Sigmoid colon (tissue), 4 donors: ENCODE results near the gene TP53I11.

Source experiments
- EP300 ChIP-seq, 4 donors: sonication (generic); formaldehyde crosslinking; IDR thresholded peaks; one replicate each; pipeline ENCODE4 v1.6.1; 2017; ENCODE audit warnings: antibody characterized with exemption in 4 of 4
- POLR2A ChIP-seq, 2 donors: fragments of 450-650 bp; IDR thresholded peaks; one replicate each; pipeline ENCODE4 v1.6.1; 2016; ENCODE audit warnings: antibody characterized with exemption in 2 of 2, mild to moderate bottlenecking in 2 of 2, moderate library complexity in 2 of 2
- POLR2AphosphoS5 ChIP-seq, 4 donors: sonication (generic); formaldehyde crosslinking; IDR thresholded peaks; one replicate each; pipeline ENCODE4 v1.6.1; 2017; ENCODE audit warnings: antibody characterized with exemption in 4 of 4
- TF ChIP-seq, protein P1 (sequence below), 4 experiments: fragments of 450-650 bp in 3 of 4; fragments of 200-600 bp in 1 of 4; IDR thresholded peaks; one replicate each; pipeline ENCODE4 v1.5.1; 2016 to 2019; ENCODE audit warnings: antibody characterized with exemption in 4 of 4, mild to moderate bottlenecking in 3 of 4, moderate library complexity in 2 of 4

DNA sequence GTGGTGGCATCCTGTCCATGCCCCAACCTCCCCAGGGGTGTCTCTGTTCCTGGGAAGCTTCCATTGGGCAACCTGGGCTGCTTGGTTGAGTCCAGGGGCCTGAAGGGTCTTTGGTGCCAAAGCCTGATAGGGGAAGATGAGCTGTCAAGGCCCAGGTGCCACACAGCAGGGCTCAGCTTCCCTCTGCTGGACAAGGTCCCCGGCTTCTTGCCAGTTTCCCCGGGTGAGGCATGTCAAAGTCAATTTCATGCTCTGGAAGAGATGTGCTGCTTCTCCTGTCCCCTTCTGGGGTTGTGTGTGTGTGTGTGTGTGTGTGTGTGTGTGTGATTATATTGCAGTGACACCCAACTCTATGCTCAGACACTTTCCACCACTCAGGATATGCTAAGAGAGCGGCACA, 26.9 kb downstream of the TP53I11 start:
- TF ChIP-seq, protein P1, sequence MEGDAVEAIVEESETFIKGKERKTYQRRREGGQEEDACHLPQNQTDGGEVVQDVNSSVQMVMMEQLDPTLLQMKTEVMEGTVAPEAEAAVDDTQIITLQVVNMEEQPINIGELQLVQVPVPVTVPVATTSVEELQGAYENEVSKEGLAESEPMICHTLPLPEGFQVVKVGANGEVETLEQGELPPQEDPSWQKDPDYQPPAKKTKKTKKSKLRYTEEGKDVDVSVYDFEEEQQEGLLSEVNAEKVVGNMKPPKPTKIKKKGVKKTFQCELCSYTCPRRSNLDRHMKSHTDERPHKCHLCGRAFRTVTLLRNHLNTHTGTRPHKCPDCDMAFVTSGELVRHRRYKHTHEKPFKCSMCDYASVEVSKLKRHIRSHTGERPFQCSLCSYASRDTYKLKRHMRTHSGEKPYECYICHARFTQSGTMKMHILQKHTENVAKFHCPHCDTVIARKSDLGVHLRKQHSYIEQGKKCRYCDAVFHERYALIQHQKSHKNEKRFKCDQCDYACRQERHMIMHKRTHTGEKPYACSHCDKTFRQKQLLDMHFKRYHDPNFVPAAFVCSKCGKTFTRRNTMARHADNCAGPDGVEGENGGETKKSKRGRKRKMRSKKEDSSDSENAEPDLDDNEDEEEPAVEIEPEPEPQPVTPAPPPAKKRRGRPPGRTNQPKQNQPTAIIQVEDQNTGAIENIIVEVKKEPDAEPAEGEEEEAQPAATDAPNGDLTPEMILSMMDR (IDR thresholded peaks at IDR 0.05): no peak
- no peak for TF ChIP-seq EP300 (IDR thresholded peaks at IDR 0.05)
- no peak for TF ChIP-seq POLR2A (IDR thresholded peaks at IDR 0.05)
- no peak for TF ChIP-seq POLR2AphosphoS5 (IDR thresholded peaks at IDR 0.05)
